GM19025 (cell line): ENCODE data around the gene MMAB.

ENCODE experiments used
- ATAC-seq: cut with Tn5 transposase; IDR thresholded peaks from one replicate; pipeline ENCODE4 v1.9.1; 2021; ENCODE audit warnings: mild to moderate bottlenecking, low read depth, moderate library complexity; ENCODE audit not compliant: unreplicated experiment

The MMAB gene

GRCh38 chr12:109519787-109520186 lies 53.5 kb downstream of the MMAB start:
- no peak for ATAC-seq

DNA sequence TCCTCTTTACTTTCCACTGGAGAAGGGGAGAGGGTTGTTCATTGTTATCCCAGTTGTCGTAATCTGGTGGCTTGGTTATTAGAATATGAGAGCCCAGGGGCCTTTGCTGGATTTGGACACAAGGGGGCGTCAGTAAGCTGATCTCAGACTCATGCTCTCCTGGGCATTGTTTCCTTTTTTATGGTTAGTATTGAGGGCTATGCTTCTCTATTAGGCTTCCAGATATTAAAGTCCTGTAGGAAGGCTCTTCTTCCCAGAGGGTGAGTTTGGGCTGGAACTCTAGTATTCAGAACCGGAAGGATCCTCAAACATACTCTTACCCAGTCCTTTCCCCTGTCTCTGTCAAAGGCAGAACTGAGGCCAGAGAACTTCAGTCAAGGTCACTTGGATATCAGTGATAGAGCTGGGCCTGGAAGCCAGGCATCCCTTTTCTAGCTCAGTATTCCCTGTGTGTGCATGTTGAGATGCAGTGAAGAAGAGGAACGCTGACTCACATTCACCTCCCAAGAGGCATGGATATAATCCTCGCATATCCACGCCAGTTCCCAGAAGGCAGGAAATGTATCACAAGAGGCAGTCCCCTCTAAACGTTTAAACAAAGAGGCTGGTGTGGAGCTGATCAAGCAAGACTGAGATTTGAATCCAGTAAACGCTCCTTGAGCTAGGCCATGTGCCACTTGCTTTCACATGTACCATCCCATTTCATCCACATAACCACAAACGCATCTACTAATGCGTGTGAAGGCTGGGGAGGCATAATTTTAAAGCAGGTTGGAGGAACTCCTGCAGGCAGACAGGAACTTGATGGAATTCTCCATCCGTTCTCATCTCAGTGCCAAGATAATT lies 54.3 kb downstream of the MMAB start:
- ATAC-seq = no peak

- ATAC-seq = no peak
These were observed 55.7 kb downstream of the MMAB start for GRCh38 chr12:109517619-109518018.

DNA sequence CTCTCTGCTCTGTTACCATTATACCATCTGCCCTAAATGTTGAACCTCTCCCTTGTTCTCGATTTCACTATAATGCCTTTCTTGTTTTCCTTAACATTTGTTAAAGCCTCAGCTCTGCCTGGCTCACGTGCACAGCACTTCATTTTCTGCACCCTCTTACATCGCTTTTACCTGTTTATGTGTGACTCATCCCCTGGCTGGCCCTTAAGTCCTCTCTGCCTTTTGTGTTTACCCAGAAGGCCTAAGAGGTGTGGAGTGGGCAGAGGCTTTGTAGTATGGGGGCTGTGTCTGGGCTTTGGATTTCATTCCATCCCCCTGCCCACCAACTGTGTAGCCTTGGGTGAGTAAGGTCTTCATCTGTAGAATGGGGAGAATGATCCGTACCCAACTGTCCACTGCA lies 59.3 kb downstream of the MMAB start:
- ATAC-seq = no peak

GRCh38 chr12:109513051-109513450 lies 60.3 kb downstream of the MMAB start:
- no peak for ATAC-seq

DNA sequence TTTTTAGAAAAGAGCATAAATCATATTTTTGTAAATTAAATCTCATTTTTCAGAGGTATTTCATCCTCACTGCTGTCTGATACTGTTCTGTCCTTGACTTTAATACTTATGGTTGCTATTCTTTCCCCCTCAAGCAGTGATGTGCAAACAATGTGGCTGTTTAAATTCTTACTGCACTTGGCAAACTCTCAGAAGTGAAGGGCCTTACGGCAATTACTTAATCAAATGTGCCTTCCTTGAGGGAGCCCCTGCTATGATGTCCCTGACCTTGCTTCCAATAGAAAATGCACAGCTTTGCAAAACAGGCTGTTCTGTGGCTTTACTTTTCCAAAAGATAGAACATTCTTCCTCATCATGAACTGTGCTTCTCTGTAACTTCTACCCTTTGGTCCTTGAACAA lies 60.7 kb downstream of the MMAB start:
- no peak for ATAC-seq

GRCh38 chr12:109510196-109510595 lies 63.1 kb downstream of the MMAB start:
- ATAC-seq = no peak

GRCh38 chr12:109504068-109504467 lies 69.2 kb downstream of the MMAB start:
- ATAC-seq = no peak
